ENCODE measurements around the gene CAMK1. TPM values are rescaled to one million over a fixed set of nuclear protein-coding genes. Genes with fewer than 3 reads are reported as not detected.

Gene CAMK1
- total and polyA plus RNA-seq, 4 donors, result 13.8 to 20.1 (median 16.7) TPM

DNA sequence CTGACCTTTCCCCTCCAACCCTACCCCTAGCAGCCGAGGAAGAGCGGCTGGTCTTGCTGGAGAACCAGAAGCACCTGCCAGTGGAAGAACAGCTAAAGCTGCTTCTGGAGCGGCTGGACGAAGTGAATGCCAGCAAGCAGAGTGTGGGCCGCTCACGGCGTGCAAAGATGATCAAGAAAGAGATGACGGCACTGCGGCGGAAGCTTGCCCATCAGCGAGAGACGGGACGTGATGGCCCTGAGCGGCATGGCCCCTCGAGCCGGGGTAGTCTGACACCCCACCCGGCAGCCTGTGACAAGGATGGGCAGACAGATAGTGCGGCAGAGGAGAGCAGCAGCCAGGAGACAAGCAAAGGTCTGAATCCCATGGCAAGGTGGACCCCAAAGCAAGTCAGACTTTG, 26.2 kb downstream of the CAMK1 start:
- peaks cover 31 to 92% (median 79%) of the 10 kb centered on the region in 4 donors for H3K36me3 ChIP-seq (ENCODE audit: control insufficient read depth in 4 of 4, insufficient read depth in 3 of 4, low read depth in 1 of 4, low read length in 3 of 4)
- 97% methylated on average over 18 of the region's 18 CpGs for WGBS
- no peak overlapping the region for H3K27ac ChIP-seq (ENCODE audit: low read depth in 1 of 2, low read length in 2 of 2)
- H3K9ac ChIP-seq (ENCODE audit: low read depth in 1 of 2, low read length in 2 of 2), result no peak overlapping the region
- H3K4me1 ChIP-seq (ENCODE audit: control insufficient read depth in 4 of 4, insufficient read depth in 4 of 4, low read length in 3 of 4), result no peaks in the 10 kb centered on the region
- TF ChIP-seq NR2F2 (IDR thresholded peaks at IDR 0.05) (no peak), HNF4A (conservative IDR thresholded peaks at IDR 0.05) (no peak), TAF1 (conservative IDR thresholded peaks at IDR 0.05) (no peak), YY1 (IDR thresholded peaks at IDR 0.05) (no peak), FOXA2 (IDR thresholded peaks at IDR 0.05) (no peak), RXRA (IDR thresholded peaks at IDR 0.05) (no peak), JUND (IDR thresholded peaks at IDR 0.05) (no peak), HNF4G (IDR thresholded peaks at IDR 0.05) (no peak), FOXA1 (IDR thresholded peaks at IDR 0.05) (no peak), RAD21 (IDR thresholded peaks at IDR 0.05) (no peak)
- TF ChIP-seq, protein P1, sequence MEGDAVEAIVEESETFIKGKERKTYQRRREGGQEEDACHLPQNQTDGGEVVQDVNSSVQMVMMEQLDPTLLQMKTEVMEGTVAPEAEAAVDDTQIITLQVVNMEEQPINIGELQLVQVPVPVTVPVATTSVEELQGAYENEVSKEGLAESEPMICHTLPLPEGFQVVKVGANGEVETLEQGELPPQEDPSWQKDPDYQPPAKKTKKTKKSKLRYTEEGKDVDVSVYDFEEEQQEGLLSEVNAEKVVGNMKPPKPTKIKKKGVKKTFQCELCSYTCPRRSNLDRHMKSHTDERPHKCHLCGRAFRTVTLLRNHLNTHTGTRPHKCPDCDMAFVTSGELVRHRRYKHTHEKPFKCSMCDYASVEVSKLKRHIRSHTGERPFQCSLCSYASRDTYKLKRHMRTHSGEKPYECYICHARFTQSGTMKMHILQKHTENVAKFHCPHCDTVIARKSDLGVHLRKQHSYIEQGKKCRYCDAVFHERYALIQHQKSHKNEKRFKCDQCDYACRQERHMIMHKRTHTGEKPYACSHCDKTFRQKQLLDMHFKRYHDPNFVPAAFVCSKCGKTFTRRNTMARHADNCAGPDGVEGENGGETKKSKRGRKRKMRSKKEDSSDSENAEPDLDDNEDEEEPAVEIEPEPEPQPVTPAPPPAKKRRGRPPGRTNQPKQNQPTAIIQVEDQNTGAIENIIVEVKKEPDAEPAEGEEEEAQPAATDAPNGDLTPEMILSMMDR (IDR thresholded peaks at IDR 0.05; ENCODE audit: low read depth, low read length, missing input control), result no peak
- TF ChIP-seq, protein P2, sequence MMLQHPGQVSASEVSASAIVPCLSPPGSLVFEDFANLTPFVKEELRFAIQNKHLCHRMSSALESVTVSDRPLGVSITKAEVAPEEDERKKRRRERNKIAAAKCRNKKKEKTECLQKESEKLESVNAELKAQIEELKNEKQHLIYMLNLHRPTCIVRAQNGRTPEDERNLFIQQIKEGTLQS (IDR thresholded peaks at IDR 0.05), result no peak
- TF ChIP-seq, protein P3, sequence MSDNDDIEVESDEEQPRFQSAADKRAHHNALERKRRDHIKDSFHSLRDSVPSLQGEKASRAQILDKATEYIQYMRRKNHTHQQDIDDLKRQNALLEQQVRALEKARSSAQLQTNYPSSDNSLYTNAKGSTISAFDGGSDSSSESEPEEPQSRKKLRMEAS (IDR thresholded peaks at IDR 0.05), result no peak
- TF ChIP-seq, protein P4, sequence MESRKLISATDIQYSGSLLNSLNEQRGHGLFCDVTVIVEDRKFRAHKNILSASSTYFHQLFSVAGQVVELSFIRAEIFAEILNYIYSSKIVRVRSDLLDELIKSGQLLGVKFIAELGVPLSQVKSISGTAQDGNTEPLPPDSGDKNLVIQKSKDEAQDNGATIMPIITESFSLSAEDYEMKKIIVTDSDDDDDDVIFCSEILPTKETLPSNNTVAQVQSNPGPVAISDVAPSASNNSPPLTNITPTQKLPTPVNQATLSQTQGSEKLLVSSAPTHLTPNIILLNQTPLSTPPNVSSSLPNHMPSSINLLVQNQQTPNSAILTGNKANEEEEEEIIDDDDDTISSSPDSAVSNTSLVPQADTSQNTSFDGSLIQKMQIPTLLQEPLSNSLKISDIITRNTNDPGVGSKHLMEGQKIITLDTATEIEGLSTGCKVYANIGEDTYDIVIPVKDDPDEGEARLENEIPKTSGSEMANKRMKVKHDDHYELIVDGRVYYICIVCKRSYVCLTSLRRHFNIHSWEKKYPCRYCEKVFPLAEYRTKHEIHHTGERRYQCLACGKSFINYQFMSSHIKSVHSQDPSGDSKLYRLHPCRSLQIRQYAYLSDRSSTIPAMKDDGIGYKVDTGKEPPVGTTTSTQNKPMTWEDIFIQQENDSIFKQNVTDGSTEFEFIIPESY (IDR thresholded peaks at IDR 0.05), result no peak
- TF ChIP-seq, protein P5, sequence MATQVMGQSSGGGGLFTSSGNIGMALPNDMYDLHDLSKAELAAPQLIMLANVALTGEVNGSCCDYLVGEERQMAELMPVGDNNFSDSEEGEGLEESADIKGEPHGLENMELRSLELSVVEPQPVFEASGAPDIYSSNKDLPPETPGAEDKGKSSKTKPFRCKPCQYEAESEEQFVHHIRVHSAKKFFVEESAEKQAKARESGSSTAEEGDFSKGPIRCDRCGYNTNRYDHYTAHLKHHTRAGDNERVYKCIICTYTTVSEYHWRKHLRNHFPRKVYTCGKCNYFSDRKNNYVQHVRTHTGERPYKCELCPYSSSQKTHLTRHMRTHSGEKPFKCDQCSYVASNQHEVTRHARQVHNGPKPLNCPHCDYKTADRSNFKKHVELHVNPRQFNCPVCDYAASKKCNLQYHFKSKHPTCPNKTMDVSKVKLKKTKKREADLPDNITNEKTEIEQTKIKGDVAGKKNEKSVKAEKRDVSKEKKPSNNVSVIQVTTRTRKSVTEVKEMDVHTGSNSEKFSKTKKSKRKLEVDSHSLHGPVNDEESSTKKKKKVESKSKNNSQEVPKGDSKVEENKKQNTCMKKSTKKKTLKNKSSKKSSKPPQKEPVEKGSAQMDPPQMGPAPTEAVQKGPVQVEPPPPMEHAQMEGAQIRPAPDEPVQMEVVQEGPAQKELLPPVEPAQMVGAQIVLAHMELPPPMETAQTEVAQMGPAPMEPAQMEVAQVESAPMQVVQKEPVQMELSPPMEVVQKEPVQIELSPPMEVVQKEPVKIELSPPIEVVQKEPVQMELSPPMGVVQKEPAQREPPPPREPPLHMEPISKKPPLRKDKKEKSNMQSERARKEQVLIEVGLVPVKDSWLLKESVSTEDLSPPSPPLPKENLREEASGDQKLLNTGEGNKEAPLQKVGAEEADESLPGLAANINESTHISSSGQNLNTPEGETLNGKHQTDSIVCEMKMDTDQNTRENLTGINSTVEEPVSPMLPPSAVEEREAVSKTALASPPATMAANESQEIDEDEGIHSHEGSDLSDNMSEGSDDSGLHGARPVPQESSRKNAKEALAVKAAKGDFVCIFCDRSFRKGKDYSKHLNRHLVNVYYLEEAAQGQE (IDR thresholded peaks at IDR 0.05), result no peak
- H3K4me3 ChIP-seq (ENCODE audit: low read depth in 1 of 3, low read length in 3 of 3), result no peak overlapping the region
- H3K27me3 ChIP-seq (ENCODE audit: control insufficient read depth in 4 of 4, insufficient read depth in 4 of 4, low read length in 3 of 4), result no peaks in the 10 kb centered on the region
- DNase-seq (ENCODE audit: low spot score), result no peak
- no peaks in the 10 kb centered on the region for H3K9me3 ChIP-seq (ENCODE audit: control insufficient read depth in 4 of 4, low read length in 3 of 4)

DNA sequence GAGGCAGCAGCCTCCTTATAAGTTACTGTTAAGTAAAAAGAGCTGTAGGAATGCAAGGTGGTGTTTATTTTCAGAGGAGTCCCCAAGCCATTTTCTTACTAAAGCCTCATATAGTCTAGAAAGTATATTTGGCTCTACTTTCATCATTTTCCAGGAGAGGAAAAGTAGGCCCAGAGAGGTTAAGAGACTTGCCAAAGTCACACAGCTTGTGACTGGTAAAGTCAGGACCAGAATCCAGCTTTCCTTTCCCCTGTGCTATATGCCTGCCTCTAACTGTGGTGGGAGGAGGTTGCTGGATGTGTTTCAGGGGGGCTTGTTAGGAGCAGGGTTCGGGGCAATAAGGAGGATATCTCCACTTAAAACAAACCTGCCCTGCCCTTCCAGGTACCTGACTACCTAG, 27.2 kb downstream of the CAMK1 start:
- no peaks in the 10 kb centered on the region for H3K9me3 ChIP-seq (ENCODE audit: control insufficient read depth in 4 of 4, low read length in 3 of 4)
- H3K9ac ChIP-seq (ENCODE audit: low read depth in 1 of 2, low read length in 2 of 2), result no peak overlapping the region
- 92% methylated on average over 1 of the region's 1 CpG for WGBS
- H3K27me3 ChIP-seq (ENCODE audit: control insufficient read depth in 4 of 4, insufficient read depth in 4 of 4, low read length in 3 of 4), result no peaks in the 10 kb centered on the region
- peaks cover 34 to 97% (median 82%) of the 10 kb centered on the region in 4 donors for H3K36me3 ChIP-seq (ENCODE audit: control insufficient read depth in 4 of 4, insufficient read depth in 3 of 4, low read depth in 1 of 4, low read length in 3 of 4)
- no peak overlapping the region for H3K4me3 ChIP-seq (ENCODE audit: low read depth in 1 of 3, low read length in 3 of 3)
- no peaks in the 10 kb centered on the region for H3K4me1 ChIP-seq (ENCODE audit: control insufficient read depth in 4 of 4, insufficient read depth in 4 of 4, low read length in 3 of 4)
- no peak for DNase-seq (ENCODE audit: low spot score)
- H3K27ac ChIP-seq (ENCODE audit: low read depth in 1 of 2, low read length in 2 of 2), result no peak overlapping the region
- TF ChIP-seq TAF1 (conservative IDR thresholded peaks at IDR 0.05) (no peak), NR2F2 (IDR thresholded peaks at IDR 0.05) (no peak), FOXA1 (IDR thresholded peaks at IDR 0.05) (no peak), HNF4G (IDR thresholded peaks at IDR 0.05) (no peak), RXRA (IDR thresholded peaks at IDR 0.05) (no peak), SP1 (IDR thresholded peaks at IDR 0.05) (no peak), HNF4A (conservative IDR thresholded peaks at IDR 0.05) (no peak), FOXA2 (IDR thresholded peaks at IDR 0.05) (no peak)
- TF ChIP-seq, protein P2 (IDR thresholded peaks at IDR 0.05), result no peak
- TF ChIP-seq, protein P1 (IDR thresholded peaks at IDR 0.05; ENCODE audit: low read depth, low read length, missing input control), result no peak
- TF ChIP-seq, protein P4 (IDR thresholded peaks at IDR 0.05), result no peak
- TF ChIP-seq, protein P3 (IDR thresholded peaks at IDR 0.05), result no peak

Measured in liver (tissue), 9 donors.